Left renal pelvis (tissue), 4 donors: Measurements from ENCODE around the gene EPG5. TPM values are rescaled to one million over a fixed set of nuclear protein-coding genes. Genes with fewer than 3 reads are reported as not detected.
"Not testable (repeated sequence)": the region's sequence is repeated elsewhere in the genome, so short reads cannot be mapped to it uniquely, and the experiment has no call there.

Experiments used
- DNase-seq, 4 donors: peaks; one replicate each; pipeline ENCODE4 v3.0.0-alpha.2; 2013; ENCODE audit warnings: low read depth in 4 of 4, low spot score in 3 of 4
- polyA plus RNA-seq, 4 donors: library from polyadenylated mRNA; unstranded; fragments of 120-200 nt; gene quantifications; one replicate each; pipeline ENCODE4 v1.2.1, GENCODE V29; 2013; ENCODE audit not compliant: insufficient read length in 4 of 4

EPG5 gene
- polyA plus RNA-seq, 4 donors = 18.3 to 33.2 (median 19.7) TPM

DNA sequence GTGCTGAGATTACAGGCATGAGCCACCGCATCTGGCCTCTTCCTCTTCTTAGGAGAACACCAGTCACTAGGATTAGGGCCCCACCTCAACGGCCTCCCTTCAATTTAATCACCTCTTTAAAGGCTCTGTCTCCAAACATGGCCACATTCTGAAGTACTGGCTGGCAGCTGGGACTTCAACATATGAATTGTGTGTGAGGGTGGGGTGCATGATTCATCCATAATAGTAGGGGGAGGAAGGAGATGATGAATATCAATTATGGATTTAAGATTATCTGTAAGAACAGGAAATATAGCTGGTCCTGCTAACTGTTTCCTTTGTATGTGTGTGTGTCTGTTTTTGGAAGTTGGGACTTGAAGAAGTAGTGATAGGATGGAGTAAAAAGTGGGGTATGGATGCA, 14.7 kb upstream of the EPG5 start:
- no peak for DNase-seq

DNA sequence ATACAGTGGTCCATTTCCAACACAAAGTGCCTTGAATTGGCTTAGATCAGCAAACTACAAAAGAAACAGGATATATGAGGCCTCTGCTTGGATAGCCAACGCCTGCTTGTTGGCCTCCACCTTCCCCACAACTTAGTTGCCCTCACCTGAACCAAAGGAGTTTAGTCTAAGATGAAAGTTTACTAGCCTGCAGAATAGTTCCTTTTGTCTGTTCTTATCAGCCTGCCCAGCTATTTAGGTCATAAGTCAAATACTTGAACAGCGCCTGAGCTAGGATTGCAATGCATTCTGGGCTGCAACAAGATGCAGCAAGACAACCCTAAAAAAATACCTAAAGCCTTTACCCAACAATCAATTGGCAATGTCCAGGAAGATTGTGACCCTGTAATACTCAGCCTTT, 13.1 kb upstream of the EPG5 start:
- no peak for DNase-seq

DNA sequence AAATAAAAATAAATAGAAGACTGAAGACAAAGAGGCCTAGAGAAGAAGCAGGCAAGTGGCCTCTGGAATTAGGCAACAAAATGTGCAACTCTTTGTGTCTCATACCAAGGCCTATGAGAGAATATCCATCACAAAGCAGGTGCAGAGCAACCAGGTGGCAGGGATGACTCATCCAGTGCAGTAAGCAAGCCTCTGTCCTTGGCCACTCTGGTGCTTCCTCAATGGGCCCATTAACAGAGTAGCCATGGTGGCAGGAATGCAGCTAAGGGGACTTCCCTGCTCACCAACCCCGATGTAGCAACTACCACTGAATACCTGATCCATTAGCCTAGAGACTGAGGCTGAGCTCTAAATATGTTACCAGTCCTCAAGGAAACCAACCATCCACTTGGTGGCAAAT, 11.0 kb upstream of the EPG5 start:
- DNase-seq = no peak

DNA sequence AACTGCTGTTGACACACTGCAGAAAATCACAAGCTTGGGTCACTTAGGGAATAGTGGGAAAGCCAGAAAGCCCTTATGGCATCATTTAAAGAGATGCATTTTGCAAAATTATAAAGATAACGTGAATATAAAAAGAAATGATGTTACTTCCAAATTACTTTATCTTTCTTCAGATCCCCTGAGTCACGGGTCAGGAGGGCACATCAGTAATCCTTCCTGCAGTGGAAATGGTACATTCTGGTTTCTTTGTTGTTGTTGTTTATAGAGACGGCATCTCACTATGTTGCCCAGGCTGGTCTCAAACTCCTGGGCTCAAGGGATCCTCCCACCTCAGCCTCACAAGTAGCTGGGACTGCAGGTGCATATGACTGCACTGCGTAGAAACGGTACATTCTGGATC, 9.8 kb upstream of the EPG5 start:
- no peak for DNase-seq

DNA sequence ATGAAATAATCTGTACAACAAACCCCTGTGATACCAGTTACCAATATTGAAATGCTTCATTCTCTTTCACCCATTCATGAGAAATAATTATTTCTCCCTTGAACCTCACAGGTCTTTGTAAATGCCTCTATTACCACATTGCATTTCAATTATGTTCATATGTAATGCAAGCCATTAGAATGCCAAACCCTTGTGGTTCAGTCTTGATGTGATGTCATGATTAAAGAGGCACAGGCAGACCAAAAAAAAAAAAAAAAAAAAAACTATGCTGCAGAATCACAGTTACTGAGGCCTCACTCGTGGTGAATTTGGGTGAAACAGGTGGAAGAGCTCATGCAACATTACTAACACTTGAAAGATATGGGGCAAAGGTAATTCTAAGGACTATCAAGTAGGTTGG, 9.4 kb upstream of the EPG5 start:
- no peak for DNase-seq

DNA sequence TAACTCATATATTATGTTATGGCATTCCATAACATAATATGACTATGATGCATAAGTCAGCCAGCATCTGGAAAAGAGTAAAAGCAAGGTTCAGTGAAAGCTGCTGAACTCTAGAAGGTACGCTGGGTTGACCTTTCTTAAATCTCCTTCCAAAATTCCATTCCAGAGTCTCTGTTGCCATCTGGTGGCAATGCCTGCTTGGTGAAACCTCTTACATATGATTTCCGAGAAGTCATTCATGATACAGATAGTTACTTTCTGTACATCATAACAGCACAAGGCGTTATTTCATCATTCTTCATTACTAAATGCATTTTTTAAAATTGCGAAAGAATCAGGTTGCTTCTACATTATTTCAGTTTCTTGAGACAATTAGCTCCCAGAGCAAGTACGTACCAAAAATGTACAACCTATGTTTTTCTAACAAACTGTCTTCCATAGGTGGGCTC, 7.0 kb upstream of the EPG5 start:
- DNase-seq = peak; percentile 27 to 42 (median 29)

DNA sequence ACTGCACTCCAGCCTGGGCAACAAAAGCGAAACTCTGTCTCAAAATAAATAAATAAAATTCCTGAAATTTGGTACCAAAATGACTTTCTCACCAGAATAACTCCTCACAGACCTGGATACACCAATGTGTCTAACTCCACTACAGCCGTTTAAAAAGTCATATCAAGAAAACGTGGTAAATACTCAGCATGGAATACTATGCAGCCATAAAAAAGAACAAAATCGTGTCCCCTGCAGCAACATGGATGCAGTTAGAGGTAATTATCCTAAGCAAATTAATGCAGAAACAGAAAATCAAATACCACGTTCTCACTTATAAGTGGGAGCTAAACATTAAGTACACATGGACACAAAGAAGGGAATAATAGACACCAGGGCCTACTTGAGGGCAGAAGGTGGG, 2.2 kb downstream of the EPG5 start:
- DNase-seq = not testable (repeated sequence)

DNA sequence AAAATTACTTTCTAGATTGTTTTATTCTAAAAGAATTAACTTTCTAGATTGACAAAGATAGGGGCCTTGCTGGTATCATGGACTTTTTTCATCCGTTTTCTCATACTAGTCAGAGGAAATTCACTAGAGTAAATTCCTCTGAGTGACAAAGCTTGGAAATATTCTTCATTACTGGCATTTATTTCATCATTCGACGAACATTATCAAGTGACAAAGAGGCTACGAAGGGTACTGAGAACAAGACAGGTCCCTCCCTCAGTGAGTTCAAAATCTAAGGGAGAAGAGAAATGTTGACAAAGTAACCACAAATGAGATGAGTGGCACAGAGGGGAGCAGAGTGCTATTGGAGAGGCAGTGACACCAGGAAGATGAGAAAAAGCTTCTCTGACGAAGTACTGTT, 4.3 kb downstream of the EPG5 start:
- no peak for DNase-seq

DNA sequence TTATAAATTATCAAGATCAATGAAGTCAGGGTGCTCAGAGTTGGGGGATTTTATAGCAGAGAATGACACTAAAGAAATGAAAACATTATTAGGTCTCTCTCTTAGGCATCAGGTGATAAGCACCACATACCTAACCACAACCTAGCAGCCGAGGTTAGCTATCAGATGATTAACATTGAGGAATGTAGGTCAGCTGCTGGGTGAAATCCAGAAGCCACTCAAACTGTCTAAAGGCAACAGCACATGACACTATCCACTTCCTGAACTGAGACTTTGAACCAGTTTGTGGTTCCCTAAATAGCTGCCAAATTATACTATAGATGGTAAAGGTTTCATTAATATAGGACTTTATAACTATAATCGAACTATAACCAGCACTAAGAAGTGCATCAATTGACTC, 4.7 kb downstream of the EPG5 start:
- DNase-seq = peak in 1 of 4 donors; percentile 2

DNA sequence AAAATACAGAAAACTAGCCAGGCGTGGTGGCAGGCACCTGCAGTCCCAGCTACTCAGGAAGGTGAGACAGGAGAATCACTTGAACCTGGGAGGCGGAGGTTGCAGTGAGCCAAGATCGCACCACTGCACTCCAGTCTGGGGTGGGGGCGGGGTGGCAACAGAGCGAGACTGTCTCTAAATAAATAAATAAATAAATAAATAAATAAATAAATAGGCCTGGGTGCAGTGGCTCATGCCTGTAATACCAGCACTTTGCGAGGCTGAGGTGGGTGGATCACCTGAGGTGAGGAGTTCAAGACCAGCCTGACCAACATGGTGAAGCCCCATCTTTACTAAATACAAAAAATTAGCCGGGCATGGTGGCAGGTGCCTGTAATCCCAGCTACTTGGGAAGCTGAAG, 7.6 kb downstream of the EPG5 start:
- not testable (repeated sequence) for DNase-seq

DNA sequence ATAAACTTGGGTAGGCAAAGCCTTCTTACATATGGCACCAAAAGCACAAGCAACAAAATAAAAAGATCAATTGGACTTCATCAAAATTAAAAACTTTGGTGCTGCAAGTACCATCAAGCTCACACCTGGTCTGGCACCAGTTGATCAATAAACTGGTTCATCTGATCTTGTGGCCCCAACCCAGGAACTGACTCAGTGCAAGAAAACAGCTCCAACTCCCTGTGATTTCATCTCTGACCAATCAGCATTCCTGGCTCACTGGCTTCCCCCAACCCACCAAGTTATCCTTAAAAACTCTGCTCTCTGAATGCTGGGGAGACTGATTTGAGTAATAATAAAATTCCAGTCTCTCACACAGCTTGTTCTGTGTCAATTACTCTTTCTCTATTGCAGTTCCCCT, 8.4 kb downstream of the EPG5 start:
- no peak for DNase-seq

DNA sequence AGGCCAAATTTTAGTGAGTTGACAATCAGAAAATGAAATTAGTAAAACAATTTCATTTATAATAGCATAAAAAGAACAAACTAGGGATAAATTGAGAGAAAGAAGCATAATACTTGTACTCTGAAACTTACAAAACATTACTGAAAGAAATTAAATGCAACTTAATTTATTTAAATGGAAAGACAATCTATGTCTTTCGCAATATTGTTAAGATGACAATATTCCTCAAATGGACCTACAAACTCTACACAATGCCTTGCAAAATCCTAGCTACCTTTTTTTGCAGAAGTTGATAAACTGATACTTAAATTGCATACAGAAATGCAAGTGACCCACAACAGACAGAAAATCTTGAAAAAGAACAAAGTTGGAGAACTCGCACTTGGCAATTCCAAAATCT, 9.1 kb downstream of the EPG5 start:
- no peak for DNase-seq

DNA sequence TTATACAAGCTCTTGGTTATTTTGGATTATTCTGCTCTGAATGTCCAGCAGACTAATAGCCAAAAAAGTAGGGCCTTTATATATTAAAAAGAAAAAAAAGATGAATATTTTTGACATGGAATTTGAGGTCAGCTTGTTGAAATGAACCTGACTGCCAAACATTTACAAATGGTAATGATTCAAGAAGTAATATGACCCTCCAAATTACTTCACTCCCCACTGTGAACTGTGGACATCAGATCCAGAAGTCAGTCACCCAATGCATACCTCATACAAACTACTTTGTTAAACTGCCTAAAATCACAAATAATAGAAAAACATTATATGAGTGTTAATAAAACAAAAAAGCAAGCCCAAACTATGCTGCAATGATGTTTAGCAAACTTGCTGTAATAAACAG, 10.0 kb downstream of the EPG5 start:
- no peak for DNase-seq

DNA sequence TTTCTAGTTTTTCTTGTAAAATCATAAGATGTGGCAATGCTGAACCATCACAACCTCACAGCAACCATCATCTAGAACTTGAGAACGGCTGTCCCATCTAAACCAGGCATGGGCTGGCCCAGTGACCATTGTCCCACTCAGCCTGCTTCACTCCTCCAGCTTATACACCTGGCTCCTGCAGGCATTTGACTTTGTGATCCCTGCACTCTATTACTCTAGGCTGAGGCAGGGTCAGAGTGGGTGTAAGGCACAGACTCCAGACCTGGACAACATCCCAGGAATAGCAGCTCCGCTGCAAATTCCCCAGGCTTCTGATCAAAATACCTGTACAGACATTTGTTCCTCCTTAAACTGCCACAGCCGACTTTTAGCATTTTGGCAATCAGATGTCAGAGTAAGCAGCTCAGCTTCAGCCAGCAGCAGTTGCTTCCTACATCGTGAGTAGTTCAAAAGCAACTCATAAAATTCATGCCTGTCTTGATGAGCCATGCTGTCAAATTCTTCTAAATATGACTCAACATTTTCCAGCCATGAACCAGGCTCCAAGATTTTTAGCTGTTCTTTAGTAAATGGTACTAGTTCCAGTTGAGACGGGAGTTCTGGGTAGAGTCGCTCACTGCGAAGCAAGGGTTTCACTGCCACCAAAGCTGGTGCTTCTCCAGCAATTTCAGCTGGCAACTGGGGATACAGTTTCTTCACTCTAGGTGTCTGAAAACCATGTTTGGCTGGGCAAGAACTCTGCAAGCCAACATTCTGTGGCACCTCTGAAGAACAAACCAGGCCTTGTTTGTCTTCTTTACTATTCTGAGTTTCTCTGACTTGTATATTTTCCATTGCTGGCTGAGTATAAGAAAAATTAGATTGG, 12.8 kb downstream of the EPG5 start:
- no peak for DNase-seq

DNA sequence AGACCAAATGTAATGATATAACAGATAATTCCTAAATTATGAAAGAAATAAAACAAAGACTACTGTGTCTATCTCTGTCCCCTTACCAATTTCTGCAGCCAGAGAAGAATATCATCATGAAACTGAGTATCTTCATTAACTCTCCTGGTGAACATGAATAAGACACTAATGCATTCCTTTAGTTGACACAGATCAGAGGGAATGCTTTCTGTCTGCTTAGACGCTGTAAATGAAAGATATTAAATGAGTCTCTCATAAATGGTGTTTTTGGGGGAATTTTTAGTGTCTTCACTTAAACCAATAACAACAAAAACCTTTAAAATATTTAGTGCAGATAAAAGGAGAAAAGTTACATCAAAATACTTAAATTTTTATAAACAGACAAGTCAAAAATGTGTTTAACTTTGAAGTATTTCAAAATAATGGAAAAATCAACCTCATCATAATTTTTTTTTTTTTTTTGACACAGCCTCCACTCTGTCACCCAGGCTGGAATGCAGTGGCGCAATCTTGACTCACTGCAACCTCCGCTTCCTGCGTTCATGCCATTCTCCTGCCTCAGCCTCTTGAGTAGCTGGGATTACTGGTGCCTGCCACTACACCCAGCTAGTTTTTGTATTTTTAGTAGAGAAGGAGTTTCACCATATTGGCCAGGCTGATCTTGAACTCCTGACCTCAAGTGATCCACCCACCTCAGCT, 16.0 kb downstream of the EPG5 start:
- DNase-seq = no peak

DNA sequence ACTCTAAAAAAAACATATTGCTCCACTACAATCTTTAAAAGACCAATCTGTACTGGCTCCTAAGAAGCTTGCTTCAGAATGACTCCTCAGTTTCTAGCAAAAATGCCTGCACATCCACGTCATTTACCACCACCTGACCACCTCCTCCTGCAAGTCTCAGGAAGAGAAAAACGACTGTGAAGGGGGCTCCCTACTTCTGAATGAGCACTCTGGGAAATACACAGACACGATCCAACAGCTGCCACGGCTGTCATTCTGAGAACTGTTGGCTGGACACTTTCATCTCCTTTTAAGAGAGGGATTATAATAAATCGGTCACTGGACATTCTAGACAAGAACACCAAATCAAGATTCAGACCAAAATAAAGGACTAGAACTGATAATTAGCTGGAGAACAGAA, 21.5 kb downstream of the EPG5 start:
- no peak for DNase-seq

DNA sequence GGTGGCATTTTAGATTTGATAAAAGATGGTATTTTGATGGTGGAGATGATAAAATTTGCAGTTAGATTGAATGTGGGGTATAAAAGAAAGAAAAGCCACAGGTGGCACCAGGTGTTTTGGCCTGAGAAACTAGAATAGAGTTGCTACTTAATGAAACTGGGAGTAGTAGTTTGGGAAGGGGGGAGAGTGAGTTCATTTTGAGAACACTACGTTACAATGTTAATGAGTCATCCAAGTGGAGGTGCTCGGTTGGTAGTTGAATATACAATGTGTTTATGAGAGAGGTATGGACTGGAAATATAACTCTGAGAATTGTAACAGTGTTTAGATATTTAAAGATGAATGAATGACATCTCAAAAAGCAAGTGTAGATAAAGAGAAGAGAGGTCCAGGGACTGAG, 26.4 kb downstream of the EPG5 start:
- no peak for DNase-seq

DNA sequence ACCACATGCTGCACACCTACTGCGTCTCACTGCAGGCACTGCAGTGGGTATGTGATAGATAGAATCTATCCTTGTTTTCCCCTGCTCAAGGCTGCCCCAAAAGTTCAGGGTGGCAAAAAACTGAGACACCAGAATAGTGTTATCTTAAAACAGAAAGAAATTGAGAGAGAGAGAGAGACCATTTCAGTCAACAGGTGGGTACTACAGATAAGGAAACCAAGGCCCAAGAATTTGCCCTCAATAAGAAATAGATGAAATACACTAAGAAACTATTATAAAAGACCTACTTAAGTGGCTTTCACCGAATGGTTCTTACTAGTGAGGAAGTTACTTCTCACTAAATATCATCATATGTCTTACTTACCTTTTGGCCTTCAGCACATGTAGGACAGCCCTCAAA, 27.9 kb downstream of the EPG5 start:
- no peak for DNase-seq

DNA sequence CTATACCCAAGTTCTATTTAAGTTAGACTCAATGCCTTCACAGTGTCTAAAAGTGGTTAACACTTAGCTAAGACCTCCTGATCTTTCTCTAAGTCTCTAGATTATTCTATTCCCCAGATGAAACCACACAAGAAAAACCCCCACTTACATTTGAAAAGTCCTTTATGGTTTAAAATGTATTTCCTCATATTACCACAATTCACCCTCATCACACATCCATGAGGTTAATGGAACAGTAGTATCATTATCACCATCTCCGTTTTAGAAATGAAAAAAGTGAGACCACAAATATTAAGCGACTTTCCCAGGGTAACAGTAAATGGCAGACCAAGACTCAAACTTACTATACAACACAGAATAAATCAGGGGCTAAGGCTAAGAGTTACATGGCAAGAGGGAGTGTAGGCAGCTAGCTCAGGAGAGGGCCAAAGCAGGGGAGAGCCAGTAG, 28.6 kb downstream of the EPG5 start:
- DNase-seq = no peak

DNA sequence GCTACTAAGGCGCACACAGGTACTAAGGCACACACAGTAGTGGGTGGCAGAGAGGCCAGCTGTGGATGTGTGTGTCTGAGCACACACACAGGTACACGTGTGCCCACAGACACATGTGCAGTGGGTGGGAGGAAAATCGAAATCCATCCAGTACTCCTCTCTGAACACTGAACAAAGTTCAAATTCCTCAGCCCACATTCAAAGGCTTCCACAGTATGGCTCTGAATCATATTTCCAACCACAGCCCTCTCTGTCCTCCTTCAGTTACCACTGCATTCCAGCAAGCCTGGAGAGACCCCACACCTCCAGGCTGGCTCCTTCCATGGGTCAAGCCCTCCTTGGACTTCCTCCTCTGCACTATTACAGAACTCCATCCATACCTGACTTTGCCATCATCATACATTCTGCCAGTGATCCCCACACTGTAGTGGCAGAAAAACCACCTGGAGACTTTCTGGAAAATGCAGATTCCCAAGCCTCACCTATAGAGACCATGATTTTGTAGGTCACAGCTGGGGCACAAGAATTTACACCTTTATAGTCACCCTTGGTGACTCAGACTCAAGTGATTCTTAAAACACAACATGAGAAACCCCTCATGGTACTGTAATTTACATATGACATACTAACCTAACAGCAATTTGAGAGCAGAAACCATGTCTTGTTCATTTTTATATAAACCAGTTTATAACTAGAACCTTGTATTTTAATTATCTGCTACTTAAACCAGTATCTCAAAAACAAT, 31.4 kb downstream of the EPG5 start:
- no peak for DNase-seq

DNA sequence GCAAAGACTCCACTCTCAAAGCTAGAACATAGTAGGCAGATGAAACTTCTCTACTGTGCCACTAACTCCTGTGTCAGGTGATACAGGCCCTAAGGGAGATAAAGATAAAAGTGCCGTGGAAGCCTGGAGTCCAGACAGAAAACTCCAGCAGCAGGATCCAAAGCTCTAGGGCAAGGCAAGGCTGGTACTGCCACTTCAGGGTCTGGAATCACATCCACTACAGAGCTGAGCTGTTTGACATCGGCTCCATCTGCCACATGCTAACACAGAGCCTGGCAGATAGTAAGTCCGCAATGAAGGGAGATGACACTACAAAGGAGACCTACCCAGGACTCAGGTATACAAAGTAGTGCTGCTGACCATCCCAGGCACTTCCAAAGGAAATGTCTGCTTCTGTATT, 34.4 kb downstream of the EPG5 start:
- no peak for DNase-seq
